ENCODE data around the gene CLTC. TPM values are rescaled to one million over a fixed set of nuclear protein-coding genes. Genes with fewer than 3 reads are reported as not detected.

CLTC gene
- total RNA-seq, 1 experiment from 2014 or later = 254 TPM

- no peak overlapping the region for H3K18ac ChIP-seq (ENCODE audit: insufficient read length, low read depth, low read length)
- H3K23ac ChIP-seq (ENCODE audit: insufficient read length, low read depth, low read length) = no peak overlapping the region
- no peak overlapping the region for H4K5ac ChIP-seq (ENCODE audit: insufficient read length, low read depth, low read length)
- H3K14ac ChIP-seq (ENCODE audit: insufficient read depth, low read length) = no peak overlapping the region
- Mint-ChIP-seq H3K36me3 (ENCODE audit: insufficient read depth in 1 of 3, low read depth in 3 of 3) (peaks cover 0 to 4% (median 0%) of the 10 kb centered on the region in 3 experiments; a peak in 1 of 7 replicates), H3K4me1 (peaks cover 8 to 9% of the 10 kb centered on the region in 2 experiments), H3K4me3 (no peak overlapping the region), H3K27ac (no peak overlapping the region), H3K27me3 (ENCODE audit: low read depth) (no peaks in the 10 kb centered on the region), H3K9me3 (no peaks in the 10 kb centered on the region)
- no peak overlapping the region for H4K91ac ChIP-seq (ENCODE audit: insufficient read length, low read depth, low read length)
- H2BK12ac ChIP-seq (ENCODE audit: insufficient read length, low read depth, low read length) = no peak overlapping the region
- no peak for DNase-seq
- no peak overlapping the region for H2BK15ac ChIP-seq (ENCODE audit: low read depth, low read length)
- H3K23me2 ChIP-seq (ENCODE audit: insufficient read length, low read depth, low read length, poor library complexity, severe bottlenecking) = no peaks in the 10 kb centered on the region
- no peaks in the 10 kb centered on the region for H3K79me1 ChIP-seq (ENCODE audit: insufficient read depth, low read depth, low read length, poor library complexity, severe bottlenecking)
- H3K9me3 ChIP-seq (ENCODE audit: control insufficient read depth, low read depth, low read length) = no peaks in the 10 kb centered on the region
- TF ChIP-seq CTCF (conservative IDR thresholded peaks at IDR 0.05) = no peak
- H4K8ac ChIP-seq (replicated peaks; ENCODE audit: insufficient read length, low read depth, low read length) = no peak overlapping the region
- no peaks in the 10 kb centered on the region; the same call in 1 of the 2 replicates for H3K4me1 ChIP-seq (ENCODE audit: insufficient read depth, low read length)
- WGBS (ENCODE audit: extremely low coverage, insufficient read length, low lambda C conversion rate) = 100% methylated on average over 1 of the region's 1 CpG
- no peak overlapping the region for H2BK20ac ChIP-seq (ENCODE audit: low read depth, low read length, poor library complexity, severe bottlenecking)
- no peak overlapping the region for H3K56ac ChIP-seq (ENCODE audit: insufficient read length, low read depth, low read length)
- no peak overlapping the region for H2AFZ ChIP-seq (ENCODE audit: low read length)
- H3K4ac ChIP-seq (ENCODE audit: low read depth, low read length) = no peak overlapping the region
- no peak overlapping the region for H3T11ph ChIP-seq (ENCODE audit: low read length)
- H3K9ac ChIP-seq (ENCODE audit: extremely low read depth, insufficient read length, low read length) = no peak overlapping the region
- no peak overlapping the region for H2AK5ac ChIP-seq (ENCODE audit: insufficient read length, low read length)
- no peaks in the 10 kb centered on the region for H4K20me1 ChIP-seq (ENCODE audit: control insufficient read depth, insufficient read depth, insufficient read length)
- no peaks in the 10 kb centered on the region for H3K79me2 ChIP-seq (ENCODE audit: insufficient read depth, low read length)
- no peak overlapping the region for H2BK120ac ChIP-seq (ENCODE audit: low read depth, low read length, poor library complexity, severe bottlenecking)
- no peaks in the 10 kb centered on the region for H3K27me3 ChIP-seq (ENCODE audit: insufficient read depth, low read length)
- H2BK5ac ChIP-seq (ENCODE audit: insufficient read length, low read length) = no peak overlapping the region
- no peak overlapping the region for H3K27ac ChIP-seq (ENCODE audit: insufficient read length, low read depth, low read length)
- no peak overlapping the region for H3K4me2 ChIP-seq (ENCODE audit: insufficient read depth, insufficient read length, low read length)
Measured at GRCh38 chr17:59727817-59728533, 108.3 kb downstream of the CLTC start.

All from H9 (cell line).